ENCODE measurements around the gene TMBIM1. TPM values are rescaled to one million over a fixed set of nuclear protein-coding genes. Genes with fewer than 3 reads are reported as not detected.

Gene TMBIM1
- total RNA-seq, 4 donors from 2014 or later: 234 to 370 (median 319) TPM

GRCh38 chr2:218291318-218292047, 820 bp downstream of the TMBIM1 start:
- TF ChIP-seq POLR2AphosphoS5 (IDR thresholded peaks at IDR 0.05): no peak
- no peaks in the 10 kb centered on the region for H3K9me3 ChIP-seq
- H3K4me3 ChIP-seq: peak overlapping the region; percentile 73
- H3K27ac ChIP-seq: peak overlapping the region; percentile 97
- WGBS: 9% methylated on average over 11 of the region's 12 CpGs
- H3K27me3 ChIP-seq: no peaks in the 10 kb centered on the region
- peak in 1 of 2 donors; percentile 63 for DNase-seq (ENCODE audit: low spot score in 2 of 2)
- no peaks in the 10 kb centered on the region for H3K36me3 ChIP-seq
- H3K4me1 ChIP-seq: peaks cover 87% of the 10 kb centered on the region

GRCh38 chr2:218290316-218291261, 1.7 kb downstream of the TMBIM1 start:
- Histone ChIP-seq H3K36me3 (no peaks in the 10 kb centered on the region), H3K4me1 (peaks cover 89% of the 10 kb centered on the region), H3K27me3 (no peaks in the 10 kb centered on the region), H3K27ac (peak overlapping the region; percentile 97), H3K4me3 (peak overlapping the region; percentile 73), H3K9me3 (no peaks in the 10 kb centered on the region)
- peak in 1 of 2 donors; percentile 62 for DNase-seq (ENCODE audit: low spot score in 2 of 2)
- 17% methylated on average over 12 of the region's 12 CpGs for WGBS
- TF ChIP-seq CTCF (IDR thresholded peaks at IDR 0.05) (no peak), POLR2AphosphoS5 (IDR thresholded peaks at IDR 0.05) (no peak), POLR2A (IDR thresholded peaks at IDR 0.05) (no peak), EP300 (IDR thresholded peaks at IDR 0.05) (no peak)

DNA sequence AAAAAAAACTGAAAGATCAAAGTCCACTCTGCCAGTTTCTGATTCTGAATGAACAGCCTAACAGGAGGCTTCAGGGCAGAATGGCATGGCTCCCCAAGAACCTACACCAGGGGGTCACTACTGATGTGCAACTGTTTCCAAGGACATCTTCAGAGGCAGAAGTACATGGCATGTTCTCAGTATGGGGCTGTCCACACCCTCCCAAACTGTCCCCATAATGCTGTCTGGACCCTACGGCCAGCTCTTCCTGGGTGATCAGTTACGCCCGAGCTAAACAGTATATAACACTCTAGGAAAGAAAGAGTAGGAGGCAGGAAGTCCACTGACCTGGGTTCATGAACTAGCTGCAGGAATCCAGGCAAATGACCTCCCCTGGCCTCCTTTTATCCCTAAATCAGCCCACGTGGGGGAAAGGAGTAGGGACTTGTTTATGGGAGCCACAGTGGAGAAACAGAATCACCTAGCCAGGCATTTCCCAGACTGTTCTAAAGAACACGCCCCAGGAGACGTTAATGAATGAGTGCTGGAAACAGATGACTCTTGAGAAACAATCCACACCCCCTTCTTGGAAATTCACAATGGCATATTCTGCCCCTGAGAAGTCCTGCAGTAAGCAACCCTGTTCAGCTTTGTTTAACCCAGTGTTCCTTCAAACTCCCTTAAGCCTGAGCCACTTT, 2.5 kb downstream of the TMBIM1 start:
- no peaks in the 10 kb centered on the region for H3K9me3 ChIP-seq
- H3K27me3 ChIP-seq: no peaks in the 10 kb centered on the region
- peak overlapping the region; percentile 73 for H3K4me3 ChIP-seq
- H3K4me1 ChIP-seq: peaks cover 91% of the 10 kb centered on the region
- H3K27ac ChIP-seq: peak overlapping the region; percentile 97
- peak in 1 of 2 donors; percentile 66 for DNase-seq (ENCODE audit: low spot score in 2 of 2)
- WGBS: 21% methylated on average over 6 of the region's 6 CpGs
- no peaks in the 10 kb centered on the region for H3K36me3 ChIP-seq
- TF ChIP-seq POLR2A (IDR thresholded peaks at IDR 0.05) (peak in 1 of 2 donors; percentile 33), EP300 (IDR thresholded peaks at IDR 0.05) (no peak), POLR2AphosphoS5 (IDR thresholded peaks at IDR 0.05) (peak in 2 of 3 donors; percentile 31 to 46)

DNA sequence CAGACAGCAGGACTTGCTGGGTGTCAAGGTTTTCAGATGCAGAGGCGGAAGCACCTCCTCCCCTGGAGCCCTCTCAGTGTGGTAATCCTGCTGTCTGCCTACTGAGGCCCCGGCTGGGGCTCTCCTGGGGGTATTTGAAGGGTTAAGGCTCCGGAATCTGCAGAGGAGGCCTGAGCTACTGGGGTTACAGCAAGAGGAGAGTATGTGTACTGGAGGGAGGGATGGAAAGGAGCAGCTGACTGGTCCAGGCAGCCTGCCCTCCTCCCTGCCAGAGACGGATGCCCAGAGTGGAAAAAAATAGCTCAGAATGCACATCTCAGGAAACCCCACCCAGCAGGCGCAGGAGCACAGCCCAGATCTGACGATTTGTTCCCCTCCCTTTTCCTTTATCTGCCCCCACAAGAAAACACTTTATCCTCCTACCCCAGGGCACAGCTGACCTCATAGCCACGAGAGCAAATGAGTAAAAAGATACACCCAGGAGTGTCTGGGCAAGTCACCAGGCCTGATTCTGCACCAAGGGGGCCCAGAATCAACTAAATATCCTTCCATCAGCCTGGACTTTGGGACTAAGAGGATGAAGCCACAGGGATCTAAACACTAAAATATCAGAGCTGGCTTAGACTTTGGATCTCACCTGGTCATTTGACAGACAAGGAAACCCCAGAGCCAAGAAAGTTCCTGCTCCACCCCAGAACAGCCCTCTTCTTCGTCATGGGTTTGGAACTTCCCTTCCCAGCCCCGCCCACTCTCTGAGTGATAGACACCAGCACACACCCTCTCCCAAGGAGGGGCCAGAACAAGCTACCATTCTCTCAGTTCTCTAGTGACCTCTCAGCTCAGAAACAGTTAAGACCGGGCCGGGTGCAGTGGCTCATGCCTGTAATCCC, 5.5 kb downstream of the TMBIM1 start:
- peaks cover 2% of the 10 kb centered on the region for H3K36me3 ChIP-seq
- no peaks in the 10 kb centered on the region for H3K9me3 ChIP-seq
- no peak for TF ChIP-seq EP300 (IDR thresholded peaks at IDR 0.05)
- peak in 1 of 3 donors; percentile 77 for TF ChIP-seq POLR2AphosphoS5 (IDR thresholded peaks at IDR 0.05)
- TF ChIP-seq CTCF (IDR thresholded peaks at IDR 0.05): no peak
- TF ChIP-seq POLR2A (IDR thresholded peaks at IDR 0.05): peak in 1 of 2 donors; percentile 37
- peak overlapping the region; percentile 45 for H3K4me3 ChIP-seq
- WGBS: 0% methylated on average over 11 of the region's 11 CpGs
- DNase-seq (ENCODE audit: low spot score in 2 of 2): peak; percentile 96 to 97
- no peaks in the 10 kb centered on the region for H3K27me3 ChIP-seq
- peaks cover 97% of the 10 kb centered on the region for H3K4me1 ChIP-seq
- peak overlapping the region; percentile 97 for H3K27ac ChIP-seq

GRCh38 chr2:218285604-218286003, 6.7 kb downstream of the TMBIM1 start:
- Histone ChIP-seq H3K9me3 (no peaks in the 10 kb centered on the region), H3K27me3 (no peaks in the 10 kb centered on the region), H3K4me1 (peaks cover 96% of the 10 kb centered on the region), H3K36me3 (peaks cover 13% of the 10 kb centered on the region), H3K27ac (peak overlapping the region; percentile 97), H3K4me3 (peak overlapping the region; percentile 45)
- no peak for DNase-seq (ENCODE audit: low spot score in 2 of 2)
- TF ChIP-seq CTCF (IDR thresholded peaks at IDR 0.05) (no peak), POLR2AphosphoS5 (IDR thresholded peaks at IDR 0.05) (peak in 2 of 3 donors; percentile 20 to 45)
- 19% methylated on average over 4 of the region's 6 CpGs for WGBS
